Measurements from ENCODE around the gene EOMES. TPM values are rescaled to one million over a fixed set of nuclear protein-coding genes. Genes with fewer than 3 reads are reported as not detected.
A peak's percentile ranks its signal among the peaks of the same experiment; 100 is the strongest.

EOMES gene
- polyA plus RNA-seq, 1 donor (not counting 4 experiments of a cell fraction or from before 2014, with no cell fraction given) = 1.6 TPM

- TF ChIP-seq CTCF (optimal IDR thresholded peaks at IDR 0.05 in 1 of 3, IDR thresholded peaks at IDR 0.05 in 1 of 3, conservative IDR thresholded peaks at IDR 0.05 in 1 of 3; ENCODE audit: extremely low read depth in 1 of 3, insufficient read depth in 2 of 3, low read length in 3 of 3) (no peak), EZH2 (IDR thresholded peaks at IDR 0.05; ENCODE audit: low read length) (peak; percentile 89)
- no peak for FAIRE-seq
- dilution Hi-C loops (cut with MboI; ENCODE audit: extremely low pct_ligation_motif_present, low sequenced_read_pairs) = no loop called here
- no peaks in the 10 kb centered on the region for H4K20me1 ChIP-seq (ENCODE audit: control insufficient read depth, extremely low read depth, insufficient read depth, low read length)
- peaks cover 15% of the 10 kb centered on the region for H3K4me1 ChIP-seq (ENCODE audit: control insufficient read depth, extremely low read depth, insufficient read depth, low read length)
- peak overlapping the region; percentile 52 for H2AFZ ChIP-seq (ENCODE audit: control insufficient read depth, low read length)
- H3K27me3 ChIP-seq (ENCODE audit: control insufficient read depth, extremely low read depth, insufficient read depth, low read length) = peaks cover 64% of the 10 kb centered on the region
- H3K9me3 ChIP-seq (ENCODE audit: control insufficient read depth, low read depth, low read length) = no peaks in the 10 kb centered on the region
- peak overlapping the region in 2 of 3 experiments; percentile 33 to 63 for H3K4me3 ChIP-seq (ENCODE audit: control insufficient read depth in 2 of 3, extremely low read depth in 1 of 3, insufficient read depth in 2 of 3, low read depth in 1 of 3, low read length in 3 of 3)
- no peak for DNase-seq (ENCODE audit: low read depth, low spot score)
- no peaks in the 10 kb centered on the region for H3K9me1 ChIP-seq (ENCODE audit: control insufficient read depth, extremely low read depth, insufficient read depth, low read length)
- H3K79me2 ChIP-seq (ENCODE audit: control insufficient read depth, insufficient read depth, low read length) = no peaks in the 10 kb centered on the region
- no peak overlapping the region for H3K27ac ChIP-seq (ENCODE audit: control insufficient read depth, insufficient read depth, low read length)
- peak overlapping the region; percentile 75 for H3K4me2 ChIP-seq (ENCODE audit: control insufficient read depth, extremely low read depth, insufficient read depth, low read depth, low read length)
- no peak overlapping the region for H3K9ac ChIP-seq (ENCODE audit: control insufficient read depth, extremely low read depth, insufficient read depth, low read length)
- no peaks in the 10 kb centered on the region for H3K36me3 ChIP-seq (ENCODE audit: control insufficient read depth in 2 of 2, extremely low read depth in 1 of 2, insufficient read depth in 2 of 2, low read length in 2 of 2)
Observed at GRCh38 chr3:27729748-27730611, 7.9 kb upstream of the EOMES start.

- no peak overlapping the region for H3K9ac ChIP-seq (ENCODE audit: control insufficient read depth, extremely low read depth, insufficient read depth, low read length)
- DNase-seq (ENCODE audit: low read depth, low spot score) (no peak), FAIRE-seq (peak; percentile 23)
- H3K9me1 ChIP-seq (ENCODE audit: control insufficient read depth, extremely low read depth, insufficient read depth, low read length) = no peaks in the 10 kb centered on the region
- dilution Hi-C loops (cut with MboI; ENCODE audit: extremely low pct_ligation_motif_present, low sequenced_read_pairs) = no loop called here
- H3K79me2 ChIP-seq (ENCODE audit: control insufficient read depth, insufficient read depth, low read length) = no peaks in the 10 kb centered on the region
- H3K4me3 ChIP-seq (ENCODE audit: control insufficient read depth in 2 of 3, extremely low read depth in 1 of 3, insufficient read depth in 2 of 3, low read depth in 1 of 3, low read length in 3 of 3) = peak overlapping the region in 1 of 3 experiments; percentile 63
- no peak overlapping the region for H3K27ac ChIP-seq (ENCODE audit: control insufficient read depth, insufficient read depth, low read length)
- H4K20me1 ChIP-seq (ENCODE audit: control insufficient read depth, extremely low read depth, insufficient read depth, low read length) = no peaks in the 10 kb centered on the region
- H3K27me3 ChIP-seq (ENCODE audit: control insufficient read depth, extremely low read depth, insufficient read depth, low read length) = peaks cover 71% of the 10 kb centered on the region
- no peak overlapping the region for H2AFZ ChIP-seq (ENCODE audit: control insufficient read depth, low read length)
- H3K9me3 ChIP-seq (ENCODE audit: control insufficient read depth, low read depth, low read length) = no peaks in the 10 kb centered on the region
- no peaks in the 10 kb centered on the region for H3K36me3 ChIP-seq (ENCODE audit: control insufficient read depth in 2 of 2, extremely low read depth in 1 of 2, insufficient read depth in 2 of 2, low read length in 2 of 2)
- no peak for TF ChIP-seq EZH2 (IDR thresholded peaks at IDR 0.05; ENCODE audit: low read length)
- peaks cover 15% of the 10 kb centered on the region for H3K4me1 ChIP-seq (ENCODE audit: control insufficient read depth, extremely low read depth, insufficient read depth, low read length)
- peak overlapping the region; percentile 75 for H3K4me2 ChIP-seq (ENCODE audit: control insufficient read depth, extremely low read depth, insufficient read depth, low read depth, low read length)
Observed at GRCh38 chr3:27729325-27729724, 7.2 kb upstream of the EOMES start.

Data from keratinocyte (primary cell).